ENCODE measurements around the gene FRY.

Gene FRY

GRCh38 chr13:32266130-32266529 lies 234.6 kb downstream of the FRY start:
- DNase-seq = no peak

GRCh38 chr13:32267836-32268439 lies 236.4 kb downstream of the FRY start:
- no peak for DNase-seq

- no peak for DNase-seq
These were observed 240.6 kb downstream of the FRY start for GRCh38 chr13:32272021-32272683.

- no peak for DNase-seq
These were observed 246.3 kb downstream of the FRY start for GRCh38 chr13:32277839-32278238.

GRCh38 chr13:32278426-32278825 lies 246.9 kb downstream of the FRY start:
- DNase-seq = no peak

- DNase-seq = no peak
These were observed 249.5 kb downstream of the FRY start for GRCh38 chr13:32281096-32281495.

- no peak for DNase-seq
These were observed 250.6 kb downstream of the FRY start for GRCh38 chr13:32282096-32282711.

GRCh38 chr13:32284927-32285632 lies 253.5 kb downstream of the FRY start:
- DNase-seq = no peak

GRCh38 chr13:32285633-32285965 lies 254.0 kb downstream of the FRY start:
- no peak for DNase-seq

- DNase-seq = no peak
These were observed 265.6 kb downstream of the FRY start for GRCh38 chr13:32297206-32297605.

- DNase-seq = no peak
These were observed 267.1 kb downstream of the FRY start for GRCh38 chr13:32298695-32299094.

GRCh38 chr13:32299893-32300292 lies 268.3 kb downstream of the FRY start:
- no peak for DNase-seq

- DNase-seq = no peak
These were observed 268.8 kb downstream of the FRY start for GRCh38 chr13:32300406-32300805.

GRCh38 chr13:32300920-32301319 lies 269.3 kb downstream of the FRY start:
- DNase-seq = no peak

GRCh38 chr13:32302461-32302860 lies 270.9 kb downstream of the FRY start:
- no peak for DNase-seq

GRCh38 chr13:32305646-32306045 lies 274.1 kb downstream of the FRY start:
- DNase-seq = no peak

- DNase-seq = no peak
These were observed 277.9 kb downstream of the FRY start for GRCh38 chr13:32309312-32310133.

GRCh38 chr13:32310134-32310706 lies 278.6 kb downstream of the FRY start:
- DNase-seq = no peak

- no peak for DNase-seq
These were observed 279.8 kb downstream of the FRY start for GRCh38 chr13:32311188-32311897.

GRCh38 chr13:32314271-32315237 lies 283.0 kb downstream of the FRY start:
- no peak for DNase-seq
